Measurements from ENCODE around the gene DMXL1. TPM values are rescaled to one million over a fixed set of nuclear protein-coding genes. Genes with fewer than 3 reads are reported as not detected.

Gene DMXL1
- total RNA-seq, 1 donor from 2014 or later, result 56.5 TPM

DNA sequence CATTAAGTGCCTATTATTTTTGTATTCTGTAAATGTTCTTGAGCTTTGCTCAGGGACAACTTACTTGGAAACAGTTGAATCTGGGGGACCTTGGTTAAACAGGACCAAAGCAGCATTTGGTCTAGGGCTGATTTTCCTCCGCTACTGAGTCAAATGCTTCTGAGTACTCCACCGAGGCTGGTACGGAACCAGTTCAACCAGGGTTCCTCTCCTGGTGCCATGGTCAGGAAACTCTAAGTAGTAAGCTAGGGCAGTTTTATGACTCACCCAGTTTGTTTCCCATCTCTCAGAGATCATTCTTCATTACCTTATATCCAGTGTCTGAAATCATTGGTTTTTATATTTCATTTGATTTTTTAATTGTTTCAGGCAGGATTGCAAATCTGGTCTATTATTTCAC, 173.0 kb downstream of the DMXL1 start:
- TF ChIP-seq POLR2AphosphoS5 (IDR thresholded peaks at IDR 0.05; ENCODE audit: insufficient read depth in 1 of 2, low read depth in 1 of 2) (no peak), POLR2A (IDR thresholded peaks at IDR 0.05) (no peak)
- TF ChIP-seq, protein P1, sequence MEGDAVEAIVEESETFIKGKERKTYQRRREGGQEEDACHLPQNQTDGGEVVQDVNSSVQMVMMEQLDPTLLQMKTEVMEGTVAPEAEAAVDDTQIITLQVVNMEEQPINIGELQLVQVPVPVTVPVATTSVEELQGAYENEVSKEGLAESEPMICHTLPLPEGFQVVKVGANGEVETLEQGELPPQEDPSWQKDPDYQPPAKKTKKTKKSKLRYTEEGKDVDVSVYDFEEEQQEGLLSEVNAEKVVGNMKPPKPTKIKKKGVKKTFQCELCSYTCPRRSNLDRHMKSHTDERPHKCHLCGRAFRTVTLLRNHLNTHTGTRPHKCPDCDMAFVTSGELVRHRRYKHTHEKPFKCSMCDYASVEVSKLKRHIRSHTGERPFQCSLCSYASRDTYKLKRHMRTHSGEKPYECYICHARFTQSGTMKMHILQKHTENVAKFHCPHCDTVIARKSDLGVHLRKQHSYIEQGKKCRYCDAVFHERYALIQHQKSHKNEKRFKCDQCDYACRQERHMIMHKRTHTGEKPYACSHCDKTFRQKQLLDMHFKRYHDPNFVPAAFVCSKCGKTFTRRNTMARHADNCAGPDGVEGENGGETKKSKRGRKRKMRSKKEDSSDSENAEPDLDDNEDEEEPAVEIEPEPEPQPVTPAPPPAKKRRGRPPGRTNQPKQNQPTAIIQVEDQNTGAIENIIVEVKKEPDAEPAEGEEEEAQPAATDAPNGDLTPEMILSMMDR (IDR thresholded peaks at IDR 0.05), result no peak
- H3K9me3 ChIP-seq, result no peaks in the 10 kb centered on the region
- DNase-seq (ENCODE audit: extremely low spot score in 2 of 2), result no peak
- H3K4me3 ChIP-seq, result no peak overlapping the region
- H3K27ac ChIP-seq, result no peak overlapping the region
- H3K27me3 ChIP-seq, result no peaks in the 10 kb centered on the region
- peaks cover 0 to 13% of the 10 kb centered on the region in 2 donors for H3K36me3 ChIP-seq
- H3K4me1 ChIP-seq, result no peaks in the 10 kb centered on the region
- intact Hi-C loops (cut with DNase I), result no loop called here

DNA sequence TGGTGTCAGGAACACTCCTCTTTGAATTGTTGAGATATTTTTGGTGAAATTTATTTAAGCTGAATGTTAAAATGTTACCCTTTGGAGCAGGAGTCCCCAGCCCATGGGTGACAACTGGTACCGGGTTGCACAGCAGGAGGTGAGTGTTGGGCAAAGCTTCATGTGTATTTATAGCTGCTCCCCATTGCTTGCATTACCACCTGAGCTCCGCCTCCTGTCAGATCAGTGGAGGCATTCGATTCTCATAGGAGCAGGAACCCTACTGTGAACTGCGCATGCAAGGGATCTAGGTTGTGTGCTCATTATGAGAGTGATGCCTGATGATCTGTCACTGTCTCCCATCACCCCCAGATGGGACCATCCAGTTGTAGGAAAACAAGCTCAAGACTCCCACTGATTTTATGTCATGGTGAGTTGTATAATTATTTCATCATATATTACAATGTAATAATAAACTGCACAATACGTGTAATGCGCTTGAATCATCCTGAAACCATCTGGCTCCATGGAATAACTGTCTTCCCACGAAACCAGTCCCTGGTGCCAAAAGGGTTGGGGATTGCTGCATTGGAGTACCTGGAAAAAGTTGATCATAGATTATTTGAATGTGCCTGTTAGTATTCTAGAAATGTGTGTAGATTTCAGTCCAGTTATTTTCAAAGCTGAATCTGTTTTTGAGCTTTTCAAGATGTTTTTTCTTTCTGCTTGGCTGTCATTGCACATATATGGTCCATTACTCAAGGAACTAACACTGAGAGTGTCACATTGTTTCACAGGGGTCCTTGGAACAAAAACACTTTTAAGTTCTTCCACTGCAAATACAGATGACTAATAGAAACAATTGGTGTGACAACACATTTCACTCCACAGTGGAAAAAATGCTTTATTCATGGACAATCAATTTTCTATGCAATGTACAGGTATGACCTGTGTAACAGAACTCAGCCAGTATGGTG, 180.3 kb downstream of the DMXL1 start:
- H3K27me3 ChIP-seq, result no peaks in the 10 kb centered on the region
- H3K4me1 ChIP-seq, result no peaks in the 10 kb centered on the region
- no peaks in the 10 kb centered on the region for H3K9me3 ChIP-seq
- TF ChIP-seq POLR2A (IDR thresholded peaks at IDR 0.05) (no peak), POLR2AphosphoS5 (IDR thresholded peaks at IDR 0.05; ENCODE audit: insufficient read depth in 1 of 2, low read depth in 1 of 2) (no peak)
- TF ChIP-seq, protein P1 (IDR thresholded peaks at IDR 0.05), result no peak
- intact Hi-C loops (cut with DNase I), result no loop called here
- H3K27ac ChIP-seq, result no peak overlapping the region
- H3K4me3 ChIP-seq, result no peak overlapping the region
- peaks cover 0 to 4% of the 10 kb centered on the region in 2 donors for H3K36me3 ChIP-seq
- no peak for DNase-seq (ENCODE audit: extremely low spot score in 2 of 2)

DNA sequence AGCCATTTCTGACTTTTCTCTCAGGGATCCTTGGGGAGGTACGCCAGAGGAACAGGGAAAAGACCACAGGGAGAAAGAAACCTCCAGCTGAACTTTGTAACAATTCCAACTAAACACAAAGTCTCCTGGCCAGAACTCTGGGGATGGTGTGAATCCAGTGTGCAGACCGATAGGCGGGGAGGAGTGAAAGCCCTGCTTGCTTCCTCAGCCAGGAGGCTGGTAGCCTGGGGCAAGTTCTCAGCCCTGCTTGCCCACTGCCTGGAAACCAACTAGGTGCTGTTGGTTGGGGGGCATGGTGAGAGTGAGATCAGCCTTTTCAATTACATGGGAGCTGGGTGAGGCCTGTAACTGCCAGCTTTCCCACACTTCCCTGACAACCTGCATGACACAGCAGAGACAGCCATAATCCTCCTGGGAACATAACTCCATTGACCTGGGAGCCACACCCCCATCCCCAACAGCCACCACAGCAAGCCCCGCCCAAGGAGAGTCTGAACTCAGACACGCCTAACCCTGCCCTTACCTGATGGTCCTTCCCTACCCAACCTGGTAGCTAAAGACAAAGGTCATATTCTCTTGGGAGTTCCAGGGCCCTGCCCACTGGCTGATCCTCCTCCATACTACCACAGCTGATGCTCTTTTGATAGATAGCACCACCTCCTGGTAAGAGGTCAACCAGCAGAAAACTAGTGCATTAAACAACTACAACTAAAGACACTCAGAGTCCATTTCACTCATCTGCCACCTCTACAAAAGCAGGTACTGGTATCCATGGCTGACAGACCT, 184.9 kb downstream of the DMXL1 start:
- no peak for DNase-seq (ENCODE audit: extremely low spot score in 2 of 2)
- no peak for TF ChIP-seq POLR2AphosphoS5 (IDR thresholded peaks at IDR 0.05; ENCODE audit: insufficient read depth in 1 of 2, low read depth in 1 of 2)
- TF ChIP-seq POLR2A (IDR thresholded peaks at IDR 0.05), result no peak
- TF ChIP-seq, protein P1 (IDR thresholded peaks at IDR 0.05), result no peak
- H3K27me3 ChIP-seq, result no peaks in the 10 kb centered on the region
- H3K27ac ChIP-seq, result no peak overlapping the region
- no peaks in the 10 kb centered on the region for H3K4me1 ChIP-seq
- H3K36me3 ChIP-seq, result peaks cover 0 to 4% of the 10 kb centered on the region in 2 donors
- no peak overlapping the region for H3K4me3 ChIP-seq
- no peaks in the 10 kb centered on the region for H3K9me3 ChIP-seq
- intact Hi-C loops (cut with DNase I), result no loop called here

DNA sequence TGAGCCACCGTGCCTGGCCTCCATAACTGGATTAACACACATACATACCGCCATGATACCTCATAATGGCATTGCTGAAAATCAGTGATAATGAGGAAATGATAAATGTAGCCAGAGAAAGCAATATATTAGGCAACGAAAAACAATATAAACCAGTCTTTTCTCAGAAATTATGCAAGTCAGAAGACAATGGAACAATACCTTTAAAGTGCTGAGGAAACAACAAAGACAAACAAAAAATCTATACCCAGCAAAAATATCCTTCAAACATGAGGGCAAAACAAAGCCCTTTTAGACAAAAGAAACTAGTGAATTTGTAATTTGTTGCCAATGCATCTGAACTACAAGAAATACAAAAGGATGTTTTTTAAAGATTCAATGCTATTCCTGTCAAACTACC, 186.7 kb downstream of the DMXL1 start:
- no peaks in the 10 kb centered on the region for H3K36me3 ChIP-seq
- no peak overlapping the region for H3K4me3 ChIP-seq
- no peak overlapping the region for H3K27ac ChIP-seq
- no peaks in the 10 kb centered on the region for H3K27me3 ChIP-seq
- TF ChIP-seq POLR2A (IDR thresholded peaks at IDR 0.05), result no peak
- no peak for TF ChIP-seq POLR2AphosphoS5 (IDR thresholded peaks at IDR 0.05; ENCODE audit: insufficient read depth in 1 of 2, low read depth in 1 of 2)
- TF ChIP-seq, protein P1 (IDR thresholded peaks at IDR 0.05), result no peak
- DNase-seq (ENCODE audit: extremely low spot score in 2 of 2), result no peak
- H3K9me3 ChIP-seq, result no peaks in the 10 kb centered on the region
- no peaks in the 10 kb centered on the region for H3K4me1 ChIP-seq
- intact Hi-C loops (cut with DNase I), result no loop called here

All from vagina (tissue), 2 donors.